Mesenchymal stem cell (in vitro differentiated cells and primary cell): ENCODE results near the gene PRKX.
A peak's percentile ranks its signal among the peaks of the same experiment; 100 is the strongest.
"Not testable (repeated sequence)": the region's sequence is repeated elsewhere in the genome, so short reads cannot be mapped to it uniquely, and the experiment has no call there.

Experiments
- DNase-seq: peaks from one replicate; pipeline ENCODE4 v3.0.0-alpha.2; 2013
- H2AFZ ChIP-seq: one replicate; pipeline ENCODE4 v1.6.1; 2013; ENCODE audit warnings: low read depth, mild to moderate bottlenecking, control low read depth, inconsistent platforms, low read length, moderate library complexity
- H2AK5ac ChIP-seq: 2 replicates; pipeline ENCODE4 v1.6.1; 2013; ENCODE audit warnings: low read length, moderate library complexity, mild to moderate bottlenecking, inconsistent platforms; ENCODE audit not compliant: severe bottlenecking
- H2BK120ac ChIP-seq: one replicate; pipeline ENCODE4 v1.6.1; 2013; ENCODE audit warnings: low read depth, mild to moderate bottlenecking, inconsistent platforms, low read length, moderate library complexity
- H2BK12ac ChIP-seq, 2 experiments: one replicate each; pipeline ENCODE4 v1.6.1; 2013; ENCODE audit warnings: inconsistent platforms in 2 of 2, low read length in 2 of 2, mild to moderate bottlenecking in 2 of 2, moderate library complexity in 2 of 2, control low read depth in 1 of 2
- H2BK15ac ChIP-seq: one replicate; pipeline ENCODE4 v1.6.1; 2013; ENCODE audit warnings: mild to moderate bottlenecking, low read depth, inconsistent platforms; ENCODE audit not compliant: poor library complexity, severe bottlenecking
- H2BK5ac ChIP-seq: 2 replicates; pipeline ENCODE4 v1.6.1; 2013; ENCODE audit warnings: low read depth, mild to moderate bottlenecking, low read length, control low read depth, inconsistent platforms; ENCODE audit not compliant: poor library complexity, severe bottlenecking
- H3K14ac ChIP-seq, 2 experiments: one replicate each; pipeline ENCODE4 v1.6.1; 2013; ENCODE audit warnings: inconsistent platforms in 2 of 2, low read length in 2 of 2, control low read depth in 1 of 2, mild to moderate bottlenecking in 1 of 2, moderate library complexity in 1 of 2
- H3K18ac ChIP-seq, 2 experiments: one replicate each; pipeline ENCODE4 v1.6.1; 2013; ENCODE audit warnings: inconsistent platforms in 2 of 2, low read length in 2 of 2, control low read depth in 1 of 2, low read depth in 1 of 2, mild to moderate bottlenecking in 1 of 2
- H3K23ac ChIP-seq, 2 experiments: one replicate each; pipeline ENCODE4 v1.6.1; 2013; ENCODE audit warnings: inconsistent platforms in 2 of 2, low read length in 2 of 2, mild to moderate bottlenecking in 2 of 2, moderate library complexity in 2 of 2, control low read depth in 1 of 2
- H3K27ac ChIP-seq: 2 replicates; pipeline ENCODE4 v1.5.1; 2013; ENCODE audit warnings: mild to moderate bottlenecking, moderate library complexity, low read length, control low read depth, inconsistent platforms; ENCODE audit not compliant: poor library complexity, severe bottlenecking
- H3K27me3 ChIP-seq, 2 experiments: 2 replicates each; pipeline versions ENCODE4 v1.6.1 to v1.7.0; 2013; ENCODE audit warnings: low read length in 2 of 2, mild to moderate bottlenecking in 2 of 2, moderate library complexity in 2 of 2, control low read depth in 1 of 2, inconsistent platforms in 1 of 2; ENCODE audit not compliant: control insufficient read depth in 1 of 2, insufficient read depth in 1 of 2
- H3K36me3 ChIP-seq, 2 experiments: 2 replicates each; pipeline versions ENCODE4 v1.6.1 to v1.7.0; 2013; ENCODE audit warnings: low read length in 2 of 2, control low read depth in 1 of 2, inconsistent platforms in 1 of 2, low read depth in 1 of 2, mild to moderate bottlenecking in 1 of 2; ENCODE audit not compliant: insufficient read depth in 2 of 2, control insufficient read depth in 1 of 2
- H3K4ac ChIP-seq, 2 experiments: one replicate each; pipeline ENCODE4 v1.6.1; 2013; ENCODE audit warnings: inconsistent platforms in 2 of 2, low read length in 2 of 2, mild to moderate bottlenecking in 2 of 2, moderate library complexity in 2 of 2, control low read depth in 1 of 2, low read depth in 1 of 2
- H3K4me1 ChIP-seq: 2 replicates; pipeline ENCODE4 v1.6.1; 2013; ENCODE audit warnings: low read depth, low read length, control low read depth; ENCODE audit not compliant: control insufficient read depth, insufficient read depth
- H3K4me2 ChIP-seq: 2 replicates; pipeline ENCODE4 v1.6.1; 2013; ENCODE audit warnings: low read length, mild to moderate bottlenecking, inconsistent platforms; ENCODE audit not compliant: poor library complexity, severe bottlenecking
- H3K4me3 ChIP-seq, 2 experiments: 2 replicates each; pipeline versions ENCODE4 v1.5.1 to v1.7.0; 2013; ENCODE audit warnings: low read length in 2 of 2, mild to moderate bottlenecking in 2 of 2, control low read depth in 1 of 2, low read depth in 1 of 2; ENCODE audit not compliant: insufficient read depth in 1 of 2
- H3K79me1 ChIP-seq: replicated peaks from 2 replicates; pipeline ENCODE4 v1.6.1; 2013; ENCODE audit warnings: mild to moderate bottlenecking, control low read depth, low read length, inconsistent platforms; ENCODE audit not compliant: poor library complexity, severe bottlenecking
- H3K9ac ChIP-seq: 2 replicates; pipeline ENCODE4 v1.7.0; 2013; ENCODE audit warnings: mild to moderate bottlenecking, low read length, moderate library complexity
- H3K9me3 ChIP-seq: 2 replicates; pipeline ENCODE4 v1.7.0; 2013; ENCODE audit warnings: mild to moderate bottlenecking, low read length; ENCODE audit not compliant: control insufficient read depth
- H4K8ac ChIP-seq: one replicate; pipeline ENCODE4 v1.6.1; 2013; ENCODE audit warnings: inconsistent platforms, mild to moderate bottlenecking, low read length, moderate library complexity
- H4K91ac ChIP-seq: one replicate; pipeline ENCODE4 v1.6.1; 2013; ENCODE audit warnings: mild to moderate bottlenecking, low read length, inconsistent platforms
- WGBS: methylation state at CpG from one replicate; pipeline ENCODE4 v1.1.7; 2013; ENCODE audit warnings: mixed read lengths; 5-methylcytosine and 5-hydroxymethylcytosine counted together

Gene PRKX

DNA sequence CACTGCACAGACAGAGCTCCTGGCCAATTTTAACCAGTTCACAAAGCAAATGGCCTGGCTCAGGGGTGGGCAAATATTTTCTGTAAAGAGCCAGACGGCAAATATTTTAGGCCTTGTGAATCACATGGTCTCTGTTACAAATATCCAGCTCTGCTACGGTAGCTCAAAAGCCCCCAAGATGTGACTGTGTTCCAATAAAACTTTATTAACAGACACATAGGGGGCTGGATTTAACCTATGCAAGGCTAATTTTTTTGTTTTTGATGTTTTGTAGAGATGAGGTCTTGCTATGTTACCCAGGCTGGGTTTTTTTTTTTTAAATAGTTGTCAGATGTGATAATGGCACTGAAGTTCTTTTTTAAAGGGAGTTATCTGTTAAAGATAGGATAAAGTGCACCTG, 65.4 kb downstream of the PRKX start:
- WGBS, result no CpG with 5 or more reads among the region's 2 CpGs

GRCh38 chrX:3639858-3640631, 73.4 kb downstream of the PRKX start:
- not testable (repeated sequence) for H3K9ac ChIP-seq, H2BK12ac ChIP-seq, H3K18ac ChIP-seq, H4K8ac ChIP-seq, H3K79me1 ChIP-seq, H3K4me2 ChIP-seq, H3K23ac ChIP-seq, DNase-seq, H2AFZ ChIP-seq, H2BK120ac ChIP-seq, H3K27me3 ChIP-seq, H2BK15ac ChIP-seq, H3K9me3 ChIP-seq, H2BK5ac ChIP-seq, H3K4me3 ChIP-seq, H3K4ac ChIP-seq, H3K14ac ChIP-seq, H3K4me1 ChIP-seq, H3K27ac ChIP-seq, H2AK5ac ChIP-seq, H4K91ac ChIP-seq
- H3K36me3 ChIP-seq, result peaks cover 0 to 13% of the 10 kb centered on the region in 2 experiments
- WGBS, result 81% methylated on average over 15 of the region's 23 CpGs

More for the DNA sequence above, 65.4 kb downstream of the PRKX start:
- no peak for DNase-seq
- Histone ChIP-seq H2BK15ac (no peak overlapping the region), H2BK12ac (no peak overlapping the region), H3K4me2 (no peak overlapping the region), H3K27me3 (no peaks in the 10 kb centered on the region), H3K9ac (no peak overlapping the region), H3K36me3 (peaks cover 0 to 11% of the 10 kb centered on the region in 2 experiments), H4K8ac (no peak overlapping the region), H2AFZ (no peak overlapping the region), H3K23ac (no peak overlapping the region), H3K27ac (no peak overlapping the region), H3K14ac (no peak overlapping the region), H3K4me3 (no peak overlapping the region), H3K9me3 (peaks cover 6% of the 10 kb centered on the region), H2BK120ac (no peak overlapping the region), H3K4ac (no peak overlapping the region), H3K18ac (no peak overlapping the region), H3K4me1 (no peaks in the 10 kb centered on the region), H3K79me1 (no peaks in the 10 kb centered on the region), H2AK5ac (no peak overlapping the region), H2BK5ac (no peak overlapping the region), H4K91ac (no peak overlapping the region)

DNA sequence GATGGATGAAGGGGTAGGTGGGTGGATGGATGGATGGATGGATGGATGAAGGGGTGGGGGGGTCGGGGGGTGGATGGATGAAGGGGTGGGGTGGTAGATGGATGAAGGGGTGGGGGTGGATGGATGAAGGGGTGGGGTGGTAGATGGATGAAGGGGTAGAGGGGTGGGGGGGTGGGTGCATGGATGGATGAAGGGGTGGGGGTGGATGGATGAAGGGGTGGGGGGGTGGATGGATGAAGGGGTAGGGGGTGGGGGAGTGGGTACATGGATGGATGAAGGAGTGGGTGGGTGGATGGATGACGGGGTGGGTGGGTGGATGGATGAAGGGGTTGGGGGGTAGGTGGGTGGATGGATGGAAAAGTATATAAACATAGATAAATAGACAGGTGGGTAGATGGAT, 74.2 kb downstream of the PRKX start:
- Histone ChIP-seq H3K9me3 (peaks cover 6% of the 10 kb centered on the region), H3K9ac (no peak overlapping the region), H3K23ac (no peak overlapping the region), H3K4ac (no peak overlapping the region), H3K27ac (no peak overlapping the region), H3K4me1 (no peaks in the 10 kb centered on the region), H3K36me3 (peaks cover 0 to 7% of the 10 kb centered on the region in 2 experiments), H4K91ac (no peak overlapping the region), H2BK15ac (no peak overlapping the region), H2AFZ (no peak overlapping the region), H3K14ac (no peak overlapping the region), H3K4me3 (no peak overlapping the region), H2BK5ac (no peak overlapping the region), H2AK5ac (no peak overlapping the region), H4K8ac (no peak overlapping the region), H3K4me2 (no peak overlapping the region), H3K79me1 (no peaks in the 10 kb centered on the region), H2BK120ac (no peak overlapping the region), H3K18ac (no peak overlapping the region), H3K27me3 (no peaks in the 10 kb centered on the region), H2BK12ac (no peak overlapping the region)
- no peak for DNase-seq
- WGBS, result no CpG with 5 or more reads among the region's 2 CpGs

GRCh38 chrX:3638280-3638873, 75.1 kb downstream of the PRKX start:
- Histone ChIP-seq H4K91ac (no peak overlapping the region), H3K79me1 (no peaks in the 10 kb centered on the region), H3K9ac (no peak overlapping the region), H2BK15ac (no peak overlapping the region), H2AK5ac (no peak overlapping the region), H4K8ac (no peak overlapping the region), H3K9me3 (peaks cover under 1% of the 10 kb centered on the region), H3K4me2 (no peak overlapping the region), H2AFZ (no peak overlapping the region), H3K27ac (no peak overlapping the region), H3K23ac (no peak overlapping the region), H3K18ac (no peak overlapping the region), H2BK5ac (no peak overlapping the region), H2BK12ac (no peak overlapping the region), H3K4me3 (no peak overlapping the region), H3K14ac (no peak overlapping the region), H3K36me3 (peaks cover 0 to 8% of the 10 kb centered on the region in 2 experiments), H3K27me3 (no peaks in the 10 kb centered on the region), H2BK120ac (no peak overlapping the region), H3K4ac (no peak overlapping the region), H3K4me1 (no peaks in the 10 kb centered on the region)
- peak; percentile 40 for DNase-seq
- WGBS, result 20% methylated on average over 5 of the region's 6 CpGs
